ENCODE measurements around the gene SLC16A12.
"Not testable (repeated sequence)": the region's sequence is repeated elsewhere in the genome, so short reads cannot be mapped to it uniquely, and the experiment has no call there.

SLC16A12 gene

DNA sequence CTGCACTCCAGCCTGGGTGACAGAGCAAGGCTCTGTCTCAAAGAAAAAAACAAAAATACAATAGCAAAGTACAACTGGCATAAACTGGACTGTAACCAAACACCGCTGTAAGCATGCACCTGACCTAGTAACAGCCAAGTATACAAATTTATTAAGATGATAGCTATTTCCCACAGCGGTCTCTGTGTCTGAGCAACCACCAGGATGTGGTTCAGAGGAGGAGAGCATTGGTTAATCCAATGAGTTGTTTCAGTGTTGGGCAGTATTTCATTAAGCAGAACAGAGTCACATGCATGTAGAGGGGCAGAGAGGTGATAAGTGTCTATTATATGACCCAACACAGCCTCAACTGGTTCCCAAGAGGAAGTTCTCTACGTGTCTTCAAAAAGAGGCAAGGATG is 4.0 kb downstream of the SLC16A12 start:
- Histone ChIP-seq H3K79me2 (ENCODE audit: insufficient read depth, low read length) (no peaks in the 10 kb centered on the region), H3K9me2 (ENCODE audit: low read depth, low read length) (no peaks in the 10 kb centered on the region), H2AFZ (ENCODE audit: low read length) (no peak overlapping the region), H3K27me3 (ENCODE audit: insufficient read depth, low read length) (no peaks in the 10 kb centered on the region), H3K27ac (ENCODE audit: low read depth, low read length, poor library complexity, severe bottlenecking) (no peak overlapping the region), H3K4me1 (ENCODE audit: insufficient read depth, low read length, severe bottlenecking) (no peaks in the 10 kb centered on the region), H3F3A (ENCODE audit: insufficient read depth, low read length) (no peaks in the 10 kb centered on the region), H3K4me2 (ENCODE audit: low read length) (no peak overlapping the region), H3K4me3 (ENCODE audit: low read depth, low read length, poor library complexity, severe bottlenecking) (no peak overlapping the region), H3K9me3 (ENCODE audit: low read length) (no peaks in the 10 kb centered on the region), H3K9ac (ENCODE audit: low read length) (no peak overlapping the region), H3K36me3 (ENCODE audit: insufficient read depth, low read length) (no peaks in the 10 kb centered on the region), H4K20me1 (ENCODE audit: insufficient read depth, low read length) (no peaks in the 10 kb centered on the region)
- no peak for TF ChIP-seq EZH2 (IDR thresholded peaks at IDR 0.05; ENCODE audit: borderline replicate concordance, low read length)
- TF ChIP-seq, protein P1, sequence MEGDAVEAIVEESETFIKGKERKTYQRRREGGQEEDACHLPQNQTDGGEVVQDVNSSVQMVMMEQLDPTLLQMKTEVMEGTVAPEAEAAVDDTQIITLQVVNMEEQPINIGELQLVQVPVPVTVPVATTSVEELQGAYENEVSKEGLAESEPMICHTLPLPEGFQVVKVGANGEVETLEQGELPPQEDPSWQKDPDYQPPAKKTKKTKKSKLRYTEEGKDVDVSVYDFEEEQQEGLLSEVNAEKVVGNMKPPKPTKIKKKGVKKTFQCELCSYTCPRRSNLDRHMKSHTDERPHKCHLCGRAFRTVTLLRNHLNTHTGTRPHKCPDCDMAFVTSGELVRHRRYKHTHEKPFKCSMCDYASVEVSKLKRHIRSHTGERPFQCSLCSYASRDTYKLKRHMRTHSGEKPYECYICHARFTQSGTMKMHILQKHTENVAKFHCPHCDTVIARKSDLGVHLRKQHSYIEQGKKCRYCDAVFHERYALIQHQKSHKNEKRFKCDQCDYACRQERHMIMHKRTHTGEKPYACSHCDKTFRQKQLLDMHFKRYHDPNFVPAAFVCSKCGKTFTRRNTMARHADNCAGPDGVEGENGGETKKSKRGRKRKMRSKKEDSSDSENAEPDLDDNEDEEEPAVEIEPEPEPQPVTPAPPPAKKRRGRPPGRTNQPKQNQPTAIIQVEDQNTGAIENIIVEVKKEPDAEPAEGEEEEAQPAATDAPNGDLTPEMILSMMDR (IDR thresholded peaks at IDR 0.05; ENCODE audit: low read length) = no peak

DNA sequence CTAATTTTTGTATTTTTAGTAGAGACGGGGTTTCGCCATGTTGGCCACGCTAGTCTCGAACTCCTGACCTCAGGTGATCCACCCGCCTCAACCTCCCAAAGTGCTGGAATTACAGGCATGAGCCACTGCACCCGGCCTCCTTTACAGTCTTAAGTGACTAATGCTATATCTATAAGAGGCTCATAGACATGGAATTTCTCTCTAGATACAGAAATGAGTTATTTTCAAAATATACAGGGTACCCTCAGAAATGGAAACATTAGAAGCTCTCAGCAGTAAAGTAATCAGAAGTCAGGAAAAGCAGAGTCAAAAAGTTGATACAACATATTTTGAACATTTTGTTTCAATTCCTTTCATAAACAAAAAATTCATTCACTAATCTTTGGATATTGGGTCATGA is 5.7 kb downstream of the SLC16A12 start:
- H2AFZ ChIP-seq (ENCODE audit: low read length); H3K27ac ChIP-seq (ENCODE audit: low read depth, low read length, poor library complexity, severe bottlenecking); H3F3A ChIP-seq (ENCODE audit: insufficient read depth, low read length); H3K9me3 ChIP-seq (ENCODE audit: low read length); H3K4me3 ChIP-seq (ENCODE audit: low read depth, low read length, poor library complexity, severe bottlenecking); H3K4me2 ChIP-seq (ENCODE audit: low read length); H3K9ac ChIP-seq (ENCODE audit: low read length); H3K36me3 ChIP-seq (ENCODE audit: insufficient read depth, low read length); H3K4me1 ChIP-seq (ENCODE audit: insufficient read depth, low read length, severe bottlenecking); H3K79me2 ChIP-seq (ENCODE audit: insufficient read depth, low read length); H4K20me1 ChIP-seq (ENCODE audit: insufficient read depth, low read length); H3K9me2 ChIP-seq (ENCODE audit: low read depth, low read length); H3K27me3 ChIP-seq (ENCODE audit: insufficient read depth, low read length): not testable (repeated sequence)

- Histone ChIP-seq H3K27me3 (ENCODE audit: insufficient read depth, low read length) (no peaks in the 10 kb centered on the region), H3K4me2 (ENCODE audit: low read length) (no peak overlapping the region), H3K9me3 (ENCODE audit: low read length) (no peaks in the 10 kb centered on the region), H3K9ac (ENCODE audit: low read length) (no peak overlapping the region), H3K27ac (ENCODE audit: low read depth, low read length, poor library complexity, severe bottlenecking) (no peak overlapping the region), H3K36me3 (ENCODE audit: insufficient read depth, low read length) (no peaks in the 10 kb centered on the region), H3F3A (ENCODE audit: insufficient read depth, low read length) (no peaks in the 10 kb centered on the region), H3K79me2 (ENCODE audit: insufficient read depth, low read length) (no peaks in the 10 kb centered on the region), H3K9me2 (ENCODE audit: low read depth, low read length) (no peaks in the 10 kb centered on the region), H3K4me3 (ENCODE audit: low read depth, low read length, poor library complexity, severe bottlenecking) (no peak overlapping the region), H4K20me1 (ENCODE audit: insufficient read depth, low read length) (no peaks in the 10 kb centered on the region), H2AFZ (ENCODE audit: low read length) (no peak overlapping the region), H3K4me1 (ENCODE audit: insufficient read depth, low read length, severe bottlenecking) (no peaks in the 10 kb centered on the region)
- TF ChIP-seq, protein P1 (IDR thresholded peaks at IDR 0.05; ENCODE audit: low read length) = no peak
- no peak for TF ChIP-seq EZH2 (IDR thresholded peaks at IDR 0.05; ENCODE audit: borderline replicate concordance, low read length)
These were observed 9.0 kb downstream of the SLC16A12 start for GRCh38 chr10:89526358-89526757.

DNA sequence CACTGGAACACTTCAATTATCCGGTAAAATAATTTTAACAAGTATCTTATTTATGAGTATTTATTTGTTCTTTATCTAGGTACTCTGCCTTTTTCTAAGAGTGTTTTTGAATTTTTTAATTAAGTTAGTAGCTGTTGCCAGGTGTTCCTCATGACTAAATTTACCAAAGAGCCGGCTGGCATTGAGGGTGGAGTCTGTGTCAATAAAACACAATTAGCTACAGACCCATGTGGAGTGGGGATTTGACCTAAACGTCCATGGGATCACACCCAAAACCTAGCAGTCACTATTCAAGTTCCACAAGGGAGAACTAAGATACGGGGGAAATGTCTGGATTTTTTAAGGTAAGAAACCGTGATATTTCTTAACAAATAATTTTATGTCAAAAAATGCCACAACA is 9.8 kb downstream of the SLC16A12 start:
- Histone ChIP-seq H3K36me3 (ENCODE audit: insufficient read depth, low read length) (no peaks in the 10 kb centered on the region), H3K9me2 (ENCODE audit: low read depth, low read length) (no peaks in the 10 kb centered on the region), H3K27ac (ENCODE audit: low read depth, low read length, poor library complexity, severe bottlenecking) (no peak overlapping the region), H3K4me2 (ENCODE audit: low read length) (no peak overlapping the region), H3K27me3 (ENCODE audit: insufficient read depth, low read length) (no peaks in the 10 kb centered on the region), H3K9ac (ENCODE audit: low read length) (no peak overlapping the region), H2AFZ (ENCODE audit: low read length) (no peak overlapping the region), H3K9me3 (ENCODE audit: low read length) (no peaks in the 10 kb centered on the region), H3K4me3 (ENCODE audit: low read depth, low read length, poor library complexity, severe bottlenecking) (no peak overlapping the region), H4K20me1 (ENCODE audit: insufficient read depth, low read length) (no peaks in the 10 kb centered on the region), H3K4me1 (ENCODE audit: insufficient read depth, low read length, severe bottlenecking) (no peaks in the 10 kb centered on the region), H3F3A (ENCODE audit: insufficient read depth, low read length) (no peaks in the 10 kb centered on the region), H3K79me2 (ENCODE audit: insufficient read depth, low read length) (no peaks in the 10 kb centered on the region)
- TF ChIP-seq EZH2 (IDR thresholded peaks at IDR 0.05; ENCODE audit: borderline replicate concordance, low read length) = no peak
- TF ChIP-seq, protein P1 (IDR thresholded peaks at IDR 0.05; ENCODE audit: low read length) = no peak

Measured in OCI-LY1 (cell line).